Skeletal muscle tissue (tissue), 4 donors: Measurements from ENCODE around the gene REX1BD. TPM values are rescaled to one million over a fixed set of nuclear protein-coding genes. Genes with fewer than 3 reads are reported as not detected.
A peak's percentile ranks its signal among the peaks of the same experiment; 100 is the strongest.

Source experiments
- H3K27ac ChIP-seq: one replicate; pipeline ENCODE4 v1.7.0; 2013; ENCODE audit warnings: mild to moderate bottlenecking, low read depth, low read length, inconsistent platforms
- H3K27me3 ChIP-seq, 3 donors: one replicate each; pipeline ENCODE4 v1.7.0; 2013; ENCODE audit warnings: low read length in 3 of 3; ENCODE audit not compliant: control insufficient read depth in 3 of 3, insufficient read depth in 3 of 3
- H3K36me3 ChIP-seq, 3 donors: one replicate each; pipeline ENCODE4 v1.7.0; 2013; ENCODE audit warnings: low read length in 3 of 3; ENCODE audit not compliant: control insufficient read depth in 3 of 3, insufficient read depth in 3 of 3
- H3K4me1 ChIP-seq, 3 donors: one replicate each; pipeline ENCODE4 v1.7.0; 2013; ENCODE audit warnings: low read length in 3 of 3, mild to moderate bottlenecking in 3 of 3; ENCODE audit not compliant: control insufficient read depth in 3 of 3, insufficient read depth in 3 of 3
- H3K4me3 ChIP-seq, 3 donors: one replicate each; pipeline ENCODE4 v1.7.0; 2013; ENCODE audit warnings: low read length in 3 of 3
- H3K9ac ChIP-seq, 3 donors: one replicate each; pipeline ENCODE4 v1.7.0; 2013; ENCODE audit warnings: low read length in 3 of 3, mild to moderate bottlenecking in 3 of 3, moderate library complexity in 2 of 3, low read depth in 1 of 3
- H3K9me3 ChIP-seq, 3 donors: one replicate each; pipeline ENCODE4 v1.7.0; 2013; ENCODE audit warnings: low read length in 3 of 3; ENCODE audit not compliant: control insufficient read depth in 3 of 3
- total RNA-seq: library from RNA; depleted of rRNA; stranded (reverse); fragments of >200 nt; gene quantifications from one replicate; pipeline ENCODE4 v1.2.3, GENCODE V29; 2014
- donor health status: Osteomylitis.

REX1BD gene
- total RNA-seq, 1 donor from 2014 or later: 26.6 TPM

- peaks cover 35 to 40% (median 37%) of the 10 kb centered on the region in 3 donors for H3K36me3 ChIP-seq
Observed at GRCh38 chr19:18576383-18576782, 12.2 kb upstream of the REX1BD start.

GRCh38 chr19:18577365-18577914, 11.2 kb upstream of the REX1BD start:
- no peaks in the 10 kb centered on the region for H3K27me3 ChIP-seq
- peaks cover 11 to 12% (median 12%) of the 10 kb centered on the region in 3 donors for H3K4me1 ChIP-seq
- no peak overlapping the region for H3K27ac ChIP-seq
- no peak overlapping the region for H3K4me3 ChIP-seq
- no peak overlapping the region for H3K9ac ChIP-seq
- H3K36me3 ChIP-seq: peaks cover 35 to 40% (median 37%) of the 10 kb centered on the region in 3 donors
- H3K9me3 ChIP-seq: no peaks in the 10 kb centered on the region

More at GRCh38 chr19:18576383-18576782, 12.2 kb upstream of the REX1BD start:
- no peak overlapping the region for H3K4me3 ChIP-seq
- H3K27ac ChIP-seq: no peak overlapping the region
- no peaks in the 10 kb centered on the region for H3K9me3 ChIP-seq
- H3K9ac ChIP-seq: no peak overlapping the region
- no peaks in the 10 kb centered on the region for H3K27me3 ChIP-seq
- H3K4me1 ChIP-seq: peaks cover 15 to 19% (median 16%) of the 10 kb centered on the region in 3 donors

GRCh38 chr19:18580311-18580710, 8.3 kb upstream of the REX1BD start:
- Histone ChIP-seq H3K27ac (no peak overlapping the region), H3K4me3 (no peak overlapping the region), H3K4me1 (no peaks in the 10 kb centered on the region), H3K9me3 (no peaks in the 10 kb centered on the region), H3K9ac (no peak overlapping the region), H3K27me3 (no peaks in the 10 kb centered on the region), H3K36me3 (peaks cover 10 to 18% (median 17%) of the 10 kb centered on the region in 3 donors)

- Histone ChIP-seq H3K9ac (no peak overlapping the region), H3K4me1 (peaks cover 24 to 36% (median 28%) of the 10 kb centered on the region in 3 donors), H3K4me3 (no peak overlapping the region), H3K27me3 (no peaks in the 10 kb centered on the region), H3K27ac (no peak overlapping the region), H3K9me3 (no peaks in the 10 kb centered on the region), H3K36me3 (peaks cover 3 to 9% (median 6%) of the 10 kb centered on the region in 3 donors)
Observed at GRCh38 chr19:18586306-18586705, 2.3 kb upstream of the REX1BD start.

GRCh38 chr19:18587561-18587960, 1.0 kb upstream of the REX1BD start:
- peaks cover 3 to 13% (median 6%) of the 10 kb centered on the region in 3 donors for H3K36me3 ChIP-seq
- H3K27ac ChIP-seq: no peak overlapping the region
- peak overlapping the region in 2 of 3 donors; percentile 76 to 87 for H3K4me3 ChIP-seq
- peak overlapping the region in 1 of 3 donors; percentile 84 for H3K9ac ChIP-seq
- H3K27me3 ChIP-seq: no peaks in the 10 kb centered on the region
- peaks cover 28 to 36% (median 33%) of the 10 kb centered on the region in 3 donors for H3K4me1 ChIP-seq
- no peaks in the 10 kb centered on the region for H3K9me3 ChIP-seq

GRCh38 chr19:18587962-18588610, 512 bp upstream of the REX1BD start:
- Histone ChIP-seq H3K4me1 (peaks cover 28 to 36% (median 33%) of the 10 kb centered on the region in 3 donors), H3K9ac (peak overlapping the region; percentile 80 to 96 (median 84)), H3K27me3 (no peaks in the 10 kb centered on the region)

GRCh38 chr19:18589380-18590272, 1.0 kb downstream of the REX1BD start:
- H3K4me3 ChIP-seq: peak overlapping the region; percentile 76 to 89 (median 87)
- peak overlapping the region; percentile 79 for H3K27ac ChIP-seq
- no peaks in the 10 kb centered on the region for H3K27me3 ChIP-seq
- H3K4me1 ChIP-seq: peaks cover 29 to 43% (median 41%) of the 10 kb centered on the region in 3 donors
- peaks cover 3 to 13% (median 6%) of the 10 kb centered on the region in 3 donors for H3K36me3 ChIP-seq
- H3K9ac ChIP-seq: peak overlapping the region; percentile 77 to 96 (median 84)
- H3K9me3 ChIP-seq: no peaks in the 10 kb centered on the region

More at GRCh38 chr19:18587962-18588610, 512 bp upstream of the REX1BD start:
- Histone ChIP-seq H3K4me3 (peak overlapping the region; percentile 76 to 89 (median 87)), H3K27ac (peak overlapping the region; percentile 79), H3K36me3 (peaks cover 3 to 13% (median 6%) of the 10 kb centered on the region in 3 donors), H3K9me3 (no peaks in the 10 kb centered on the region)

- Histone ChIP-seq H3K9ac (peak overlapping the region in 1 of 3 donors; percentile 96), H3K36me3 (peaks cover 3 to 13% (median 6%) of the 10 kb centered on the region in 3 donors), H3K4me3 (peak overlapping the region in 2 of 3 donors; percentile 11 to 87), H3K4me1 (peaks cover 37 to 52% (median 49%) of the 10 kb centered on the region in 3 donors), H3K27ac (no peak overlapping the region), H3K27me3 (peaks cover 0 to 4% (median 3%) of the 10 kb centered on the region in 3 donors), H3K9me3 (no peaks in the 10 kb centered on the region)
Observed at GRCh38 chr19:18590273-18591272, 2.0 kb downstream of the REX1BD start.
